GM12875 (cell line): Measurements from ENCODE around the gene CNTNAP2.

Experiments used
- H3K4me3 ChIP-seq: one replicate; pipeline ENCODE4 v1.5.1; 2011; ENCODE audit warnings: low read depth, low read length, control low read depth
- CTCF ChIP-seq: IDR thresholded peaks from 2 replicates; pipeline ENCODE4 v1.5.1; 2011; ENCODE audit warnings: low read depth, mild to moderate bottlenecking, control low read depth, inconsistent platforms, low read length, moderate library complexity, borderline replicate concordance; ENCODE audit not compliant: insufficient read depth

CNTNAP2 gene

GRCh38 chr7:147742301-147742700 lies 1625.7 kb downstream of the CNTNAP2 start:
- TF ChIP-seq CTCF = no peak
- no peak overlapping the region for H3K4me3 ChIP-seq

GRCh38 chr7:147756300-147756699 lies 1639.7 kb downstream of the CNTNAP2 start:
- H3K4me3 ChIP-seq = no peak overlapping the region
- TF ChIP-seq CTCF = no peak

GRCh38 chr7:147759327-147759943 lies 1642.8 kb downstream of the CNTNAP2 start:
- H3K4me3 ChIP-seq = no peak overlapping the region
- TF ChIP-seq CTCF = no peak

GRCh38 chr7:147765301-147765700 lies 1648.7 kb downstream of the CNTNAP2 start:
- TF ChIP-seq CTCF = no peak
- H3K4me3 ChIP-seq = no peak overlapping the region

GRCh38 chr7:147771344-147771743 lies 1654.7 kb downstream of the CNTNAP2 start:
- H3K4me3 ChIP-seq = no peak overlapping the region
- no peak for TF ChIP-seq CTCF

- no peak overlapping the region for H3K4me3 ChIP-seq
- TF ChIP-seq CTCF = no peak
These were observed 1657.9 kb downstream of the CNTNAP2 start for GRCh38 chr7:147774461-147774860.

GRCh38 chr7:147775516-147776284 lies 1659.1 kb downstream of the CNTNAP2 start:
- H3K4me3 ChIP-seq = no peak overlapping the region
- no peak for TF ChIP-seq CTCF
